ENCODE measurements around the gene TIMP4. TPM values are rescaled to one million over a fixed set of nuclear protein-coding genes. Genes with fewer than 3 reads are reported as not detected.

Gene TIMP4
- total and polyA plus RNA-seq, 2 of the 4 experiments (the other 2 are of a cell fraction): 0.39 to 0.54 TPM

GRCh38 chr3:12180218-12180617 is 21.5 kb upstream of the TIMP4 start:
- no peak overlapping the region for H3K27ac ChIP-seq (ENCODE audit: insufficient read depth, low read length)
- no peak overlapping the region; a peak in 1 of 4 replicates for H4K8ac ChIP-seq (ENCODE audit: low read depth in 2 of 2, low read length in 2 of 2)
- in situ Hi-C loops (cut with MboI; ENCODE audit: low sequenced_read_pairs) (no loop called here), dilution Hi-C loops (cut with HindIII; ENCODE audit: low sequenced_read_pairs, unreplicated experiment) (no loop called here), intact Hi-C loops (cut with micrococcal nuclease) (no loop called here)
- peak overlapping the region; percentile 38; the same call in 1 of the 2 replicates for H2BK120ac ChIP-seq (ENCODE audit: low read depth, low read length)
- no peak overlapping the region for H2BK5ac ChIP-seq (ENCODE audit: low read depth, low read length, poor library complexity, severe bottlenecking)
- H3K9me1 ChIP-seq (ENCODE audit: insufficient read depth, low read length): peaks cover 13% of the 10 kb centered on the region
- peak overlapping the region; percentile 70 for H2AFZ ChIP-seq (replicated peaks; ENCODE audit: low read length, poor library complexity)
- H3K4me1 ChIP-seq (ENCODE audit: control insufficient read depth, insufficient read depth, low read length): peaks cover 11% of the 10 kb centered on the region
- no peak overlapping the region for H4K5ac ChIP-seq (ENCODE audit: low read depth, low read length)
- H3K14ac ChIP-seq (replicated peaks; ENCODE audit: low read depth, low read length): no peak overlapping the region
- POLR2A ChIA-PET (ENCODE audit: unreplicated experiment): no interaction called here
- no peaks in the 10 kb centered on the region for H3K79me1 ChIP-seq (ENCODE audit: low read depth in 1 of 2, low read length in 2 of 2)
- H4K91ac ChIP-seq (ENCODE audit: insufficient read depth, low read depth, low read length): no peak overlapping the region
- no peak overlapping the region for H3K18ac ChIP-seq (ENCODE audit: low read depth, low read length)
- TF ChIP-seq ELK1 (IDR thresholded peaks at IDR 0.05; ENCODE audit: borderline replicate concordance, low read depth, low read length): no peak
- TF ChIP-seq CHD1 (IDR thresholded peaks at IDR 0.05; ENCODE audit: low read depth, low read length): no peak
- no peak for TF ChIP-seq POLR2A (IDR thresholded peaks at IDR 0.05; ENCODE audit: low read depth, low read length)
- TF ChIP-seq MAFK (IDR thresholded peaks at IDR 0.05; ENCODE audit: low read depth, low read length): no peak
- TF ChIP-seq MAZ (IDR thresholded peaks at IDR 0.05; ENCODE audit: borderline replicate concordance, low read depth, low read length): no peak
- TF ChIP-seq RCOR1 (IDR thresholded peaks at IDR 0.05; ENCODE audit: insufficient replicate concordance, low read length): no peak
- no peak for TF ChIP-seq CEBPB (IDR thresholded peaks at IDR 0.05; ENCODE audit: low read depth, low read length)
- TF ChIP-seq USF2 (IDR thresholded peaks at IDR 0.05; ENCODE audit: low read depth, low read length): no peak
- TF ChIP-seq NFE2L2 (IDR thresholded peaks at IDR 0.05; ENCODE audit: low read depth, low read length): no peak
- no peak for TF ChIP-seq SMC3 (IDR thresholded peaks at IDR 0.05; ENCODE audit: low read depth, low read length)
- no peak for TF ChIP-seq RAD21 (IDR thresholded peaks at IDR 0.05; ENCODE audit: low read length)
- TF ChIP-seq CTCF (conservative IDR thresholded peaks at IDR 0.05; ENCODE audit: low read depth, low read length): no peak
- no peak for TF ChIP-seq FOS (IDR thresholded peaks at IDR 0.05; ENCODE audit: low read depth, low read length)
- TF ChIP-seq RFX5 (IDR thresholded peaks at IDR 0.05; ENCODE audit: low read depth, low read length): no peak
- no peak for TF ChIP-seq MXI1 (IDR thresholded peaks at IDR 0.05; ENCODE audit: borderline replicate concordance, low read depth, low read length)
- TF ChIP-seq BHLHE40 (IDR thresholded peaks at IDR 0.05; ENCODE audit: low read depth, low read length): no peak
- peak overlapping the region; percentile 54; the same call in 1 of the 2 replicates for H2AK5ac ChIP-seq (ENCODE audit: low read depth, low read length)
- ATAC-seq (ENCODE audit: low read depth) (no peak; the same call in 1 of the 2 replicates), DNase-seq (peak; percentile 67)
- H3K27me3 ChIP-seq (ENCODE audit: control insufficient read depth, insufficient read depth, low read length): no peaks in the 10 kb centered on the region
- no peaks in the 10 kb centered on the region for H3K36me3 ChIP-seq (ENCODE audit: control insufficient read depth, insufficient read depth, low read length)
- H3K9ac ChIP-seq (ENCODE audit: low read depth, low read length): no peak overlapping the region
- H3K9me3 ChIP-seq (ENCODE audit: control insufficient read depth, insufficient read depth, low read length): no peaks in the 10 kb centered on the region
- peak overlapping the region; percentile 58 for H2BK20ac ChIP-seq (ENCODE audit: low read depth, low read length)
- no peaks in the 10 kb centered on the region for H4K20me1 ChIP-seq (ENCODE audit: insufficient read depth, low read length)
- H3K23ac ChIP-seq (ENCODE audit: low read depth, low read length): no peak overlapping the region
- H3K4ac ChIP-seq (ENCODE audit: low read depth, low read length): no peak overlapping the region; the same call in none of the 2 replicates
- no peak overlapping the region for H2AK9ac ChIP-seq (replicated peaks; ENCODE audit: low read depth, low read length, poor library complexity)
- H3K4me2 ChIP-seq (ENCODE audit: low read depth, low read length): no peak overlapping the region
- WGBS, 2 experiments (ENCODE audit: extremely low coverage in 2 of 2, insufficient read length in 1 of 2): 42% methylated on average over 2 of the region's 6 CpGs; no CpG with 5 or more reads in 1 of the 2 experiments
- peak overlapping the region; percentile 88; the same call in 2 of the 3 replicates for H2BK15ac ChIP-seq (ENCODE audit: low read depth, low read length)
- no TSS peak for BruUV-seq (replicated peaks)
- no peak overlapping the region for H3K56ac ChIP-seq (ENCODE audit: extremely low read depth, insufficient read depth, low read length)
- H3K4me3 ChIP-seq (ENCODE audit: insufficient read depth, low read depth, low read length): no peak overlapping the region
- CTCF ChIA-PET: no interaction called here
